H9 (cell line): Measurements from ENCODE around the gene ULK4. TPM values are rescaled to one million over a fixed set of nuclear protein-coding genes. Genes with fewer than 3 reads are reported as not detected.

Source experiments
- DNase-seq: peaks from one replicate; pipeline ENCODE4 v3.0.0-alpha.2; 2017
- H2AFZ ChIP-seq: one replicate; pipeline ENCODE4 v1.6.1; 2013; ENCODE audit warnings: mild to moderate bottlenecking, low read length, control low read depth, moderate library complexity
- H2AK5ac ChIP-seq: 2 replicates; pipeline ENCODE4 v1.6.1; 2013; ENCODE audit warnings: low read length, control low read depth, mixed read lengths; ENCODE audit not compliant: insufficient read length
- H2BK120ac ChIP-seq: one replicate; pipeline ENCODE4 v1.6.1; 2013; ENCODE audit warnings: low read depth, mild to moderate bottlenecking, low read length, control low read depth, inconsistent platforms; ENCODE audit not compliant: poor library complexity, severe bottlenecking
- H2BK12ac ChIP-seq: 2 replicates; pipeline ENCODE4 v1.6.1; 2013; ENCODE audit warnings: low read length, control low read depth, mixed read lengths, low read depth; ENCODE audit not compliant: insufficient read length
- H2BK15ac ChIP-seq: 2 replicates; pipeline ENCODE4 v1.6.1; 2013; ENCODE audit warnings: low read depth, low read length, control low read depth
- H2BK20ac ChIP-seq: one replicate; pipeline ENCODE4 v1.6.1; 2013; ENCODE audit warnings: low read depth, mild to moderate bottlenecking, low read length, control low read depth, inconsistent platforms; ENCODE audit not compliant: poor library complexity, severe bottlenecking
- H2BK5ac ChIP-seq: 2 replicates; pipeline ENCODE4 v1.6.1; 2013; ENCODE audit warnings: low read length, control low read depth, mixed read lengths; ENCODE audit not compliant: insufficient read length
- H3K14ac ChIP-seq: 2 replicates; pipeline ENCODE4 v1.6.1; 2013; ENCODE audit warnings: low read length, control low read depth; ENCODE audit not compliant: insufficient read depth
- H3K18ac ChIP-seq: 2 replicates; pipeline ENCODE4 v1.6.1; 2013; ENCODE audit warnings: low read depth, mild to moderate bottlenecking, mixed read lengths, low read length, control low read depth; ENCODE audit not compliant: insufficient read length
- H3K23ac ChIP-seq: 2 replicates; pipeline ENCODE4 v1.6.1; 2013; ENCODE audit warnings: low read length, control low read depth, mixed read lengths, low read depth; ENCODE audit not compliant: insufficient read length
- H3K23me2 ChIP-seq: 2 replicates; pipeline ENCODE4 v1.6.1; 2013; ENCODE audit warnings: low read depth, mild to moderate bottlenecking, mixed read lengths, low read length, control low read depth; ENCODE audit not compliant: insufficient read length, poor library complexity, severe bottlenecking
- H3K27ac ChIP-seq: 2 replicates; pipeline ENCODE4 v1.5.1; 2013; ENCODE audit warnings: low read length, control low read depth, mixed read lengths, low read depth; ENCODE audit not compliant: insufficient read length
- H3K27me3 ChIP-seq: 2 replicates; pipeline ENCODE4 v1.6.1; 2013; ENCODE audit warnings: low read length, control low read depth, inconsistent platforms; ENCODE audit not compliant: insufficient read depth
- H3K4ac ChIP-seq: 2 replicates; pipeline ENCODE4 v1.6.1; 2013; ENCODE audit warnings: low read depth, mild to moderate bottlenecking, control low read depth, inconsistent platforms, low read length, moderate library complexity
- H3K4me1 ChIP-seq: 2 replicates; pipeline ENCODE4 v1.6.1; 2013; ENCODE audit warnings: low read length, control low read depth, inconsistent platforms; ENCODE audit not compliant: insufficient read depth
- H3K4me2 ChIP-seq: 2 replicates; pipeline ENCODE4 v1.6.1; 2013; ENCODE audit warnings: low read length, control low read depth, mixed read lengths; ENCODE audit not compliant: insufficient read length, insufficient read depth
- H3K56ac ChIP-seq: 2 replicates; pipeline ENCODE4 v1.6.1; 2013; ENCODE audit warnings: low read depth, mild to moderate bottlenecking, mixed read lengths, low read length, control low read depth; ENCODE audit not compliant: insufficient read length
- H3K79me1 ChIP-seq: 2 replicates; pipeline ENCODE4 v1.6.1; 2013; ENCODE audit warnings: low read depth, mild to moderate bottlenecking, moderate library complexity, low read length, control low read depth, inconsistent platforms; ENCODE audit not compliant: insufficient read depth, poor library complexity, severe bottlenecking
- H3K79me2 ChIP-seq: 2 replicates; pipeline ENCODE4 v1.6.1; 2013; ENCODE audit warnings: low read length, control low read depth, inconsistent platforms; ENCODE audit not compliant: insufficient read depth
- H3K9ac ChIP-seq: 2 replicates; pipeline ENCODE4 v1.6.1; 2013; ENCODE audit warnings: low read length, control low read depth, mixed read lengths; ENCODE audit not compliant: insufficient read length; ENCODE audit errors: extremely low read depth
- H3K9me3 ChIP-seq: one replicate; pipeline ENCODE4 v1.6.1; 2013; ENCODE audit warnings: low read depth, low read length, inconsistent platforms; ENCODE audit not compliant: control insufficient read depth
- H3T11ph ChIP-seq: one replicate; pipeline ENCODE4 v1.6.1; 2013; ENCODE audit warnings: mild to moderate bottlenecking, low read length, control low read depth, inconsistent platforms
- H4K20me1 ChIP-seq: one replicate; pipeline ENCODE4 v1.6.1; 2013; ENCODE audit not compliant: control insufficient read depth, insufficient read length, insufficient read depth
- H4K5ac ChIP-seq: 2 replicates; pipeline ENCODE4 v1.6.1; 2013; ENCODE audit warnings: low read depth, mild to moderate bottlenecking, mixed read lengths, low read length, control low read depth; ENCODE audit not compliant: insufficient read length
- H4K8ac ChIP-seq: replicated peaks from 2 replicates; pipeline ENCODE4 v1.6.1; 2013; ENCODE audit warnings: low read length, control low read depth, mixed read lengths, low read depth; ENCODE audit not compliant: insufficient read length
- H4K91ac ChIP-seq: 2 replicates; pipeline ENCODE4 v1.6.1; 2013; ENCODE audit warnings: low read depth, mild to moderate bottlenecking, moderate library complexity, mixed read lengths, low read length, control low read depth; ENCODE audit not compliant: insufficient read length
- H3K27ac Mint-ChIP-seq, 3 experiments: 2 replicates in 2 of 3; 3 replicates in 1 of 3; pipeline ENCODE4 v1.8.0; 2020 to 2021; ENCODE audit warnings: mixed read lengths in 3 of 3, mild to moderate bottlenecking in 1 of 3, moderate library complexity in 1 of 3
- H3K27me3 Mint-ChIP-seq: 2 replicates; pipeline ENCODE4 v1.8.0; 2021; ENCODE audit warnings: low read depth, mild to moderate bottlenecking, moderate library complexity, mixed read lengths
- H3K36me3 Mint-ChIP-seq, 3 experiments: 2 replicates in 2 of 3; 3 replicates in 1 of 3; pipeline ENCODE4 v1.8.0; 2020 to 2021; ENCODE audit warnings: low read depth in 3 of 3, mixed read lengths in 3 of 3; ENCODE audit not compliant: insufficient read depth in 1 of 3
- H3K4me1 Mint-ChIP-seq, 2 experiments: 2 replicates each; pipeline ENCODE4 v1.8.0; 2020; ENCODE audit warnings: mixed read lengths in 2 of 2
- H3K4me3 Mint-ChIP-seq, 2 experiments: 2 replicates in 1 of 2; 3 replicates in 1 of 2; pipeline ENCODE4 v1.8.0; 2020 to 2021; ENCODE audit warnings: mild to moderate bottlenecking in 2 of 2, mixed read lengths in 2 of 2, moderate library complexity in 1 of 2
- H3K9me3 Mint-ChIP-seq, 2 experiments: 2 replicates in 1 of 2; 3 replicates in 1 of 2; pipeline ENCODE4 v1.8.0; 2020; ENCODE audit warnings: mild to moderate bottlenecking in 2 of 2, mixed read lengths in 2 of 2, moderate library complexity in 1 of 2
- CTCF ChIP-seq: fragments of 200-600 bp; sonication (generic); conservative IDR thresholded peaks from 3 replicates; pipeline ENCODE4 v1.8.0; 2021; ENCODE audit warnings: antibody characterized with exemption, mild to moderate bottlenecking
- total RNA-seq: library from RNA; stranded (reverse); gene quantifications from 2 replicates; pipeline ENCODE4 v1.2.1, GENCODE V29; 2021

The ULK4 gene
- total RNA-seq, 1 experiment from 2014 or later: 12.9 TPM

DNA sequence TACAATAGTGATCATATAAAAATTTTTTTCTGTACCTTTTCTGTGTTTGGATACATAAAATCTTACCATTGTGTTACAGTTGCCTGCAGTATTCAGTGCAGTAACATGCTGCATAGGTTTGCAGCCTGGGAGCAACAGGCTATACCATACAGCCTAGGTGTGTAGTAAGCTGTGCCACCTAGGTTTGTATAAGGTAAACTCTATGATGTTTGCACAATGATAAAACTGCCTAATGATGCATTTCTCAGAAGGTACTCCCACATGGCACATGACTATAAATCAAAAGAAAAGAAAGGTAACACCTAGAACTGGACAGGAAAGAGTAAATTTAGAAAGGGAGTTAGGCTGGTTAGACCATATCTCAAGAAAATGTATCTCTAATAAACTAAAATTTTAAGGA lies 293.5 kb downstream of the ULK4 start:
- Histone ChIP-seq H3K27ac (no peak overlapping the region), H2AK5ac (no peak overlapping the region), H3K9ac (no peak overlapping the region), H3K9me3 (peaks cover 11% of the 10 kb centered on the region), H4K8ac (no peak overlapping the region), H3K18ac (no peak overlapping the region), H3K27me3 (no peaks in the 10 kb centered on the region), H3K4me2 (no peak overlapping the region), H4K20me1 (no peaks in the 10 kb centered on the region), H3K56ac (no peak overlapping the region), H2BK20ac (no peak overlapping the region), H2BK120ac (no peak overlapping the region), H3K14ac (no peak overlapping the region), H3K4ac (no peak overlapping the region), H2BK12ac (no peak overlapping the region), H3K23me2 (no peaks in the 10 kb centered on the region), H4K91ac (no peak overlapping the region), H2BK15ac (no peak overlapping the region), H3T11ph (no peak overlapping the region), H3K23ac (no peak overlapping the region), H4K5ac (no peak overlapping the region), H3K79me2 (no peaks in the 10 kb centered on the region), H3K79me1 (no peaks in the 10 kb centered on the region), H3K4me1 (no peaks in the 10 kb centered on the region), H2AFZ (no peak overlapping the region), H2BK5ac (no peak overlapping the region)
- no peak overlapping the region for H3K27ac Mint-ChIP-seq
- no peak for TF ChIP-seq CTCF
- H3K36me3 Mint-ChIP-seq: peaks cover 10 to 31% (median 25%) of the 10 kb centered on the region in 3 experiments
- no peaks in the 10 kb centered on the region for H3K27me3 Mint-ChIP-seq
- H3K9me3 Mint-ChIP-seq: peaks cover 20 to 22% of the 10 kb centered on the region in 2 experiments
- H3K4me1 Mint-ChIP-seq: no peaks in the 10 kb centered on the region
- DNase-seq: no peak
- H3K4me3 Mint-ChIP-seq: no peak overlapping the region
